MCF 10A (cell line): Measurements from ENCODE around the gene C1QC. TPM values are rescaled to one million over a fixed set of nuclear protein-coding genes. Genes with fewer than 3 reads are reported as not detected.
A peak's percentile ranks its signal among the peaks of the same experiment; 100 is the strongest.

Experiments
- BruUV-seq: library from RNA; stranded (reverse); fragments of 400-500 nt; replicated peaks from 2 replicates; lab custom pipeline; 2021; lab: Mats Ljungman, UMichigan
- CTCF ChIA-PET: fragments of 300-600 bp; sonication (Branson Sonifier 250); formaldehyde crosslinking; extraction: SDS; loops from one replicate; lab custom pipeline; 2021; ENCODE audit warnings: antibody characterized with exemption, inconsistent platforms; lab: Yijun Ruan, JAX
- POLR2A ChIA-PET: fragments of 300-600, 350-650 bp; sonication (Branson Sonifier 250); formaldehyde crosslinking; extraction: SDS; loops from one replicate; lab custom pipeline; 2020; ENCODE audit warnings: antibody characterized with exemption, inconsistent platforms; lab: Yijun Ruan, JAX
- DNase-seq: peaks from one replicate; pipeline ENCODE4 v3.0.0-alpha.2; 2018; ENCODE audit not compliant: unreplicated experiment
- H3K27ac Mint-ChIP-seq: one replicate; pipeline ENCODE4 v1.8.0; 2022; ENCODE audit warnings: mild to moderate bottlenecking, low read depth, mixed read lengths; ENCODE audit not compliant: unreplicated experiment
- H3K27me3 Mint-ChIP-seq: one replicate; pipeline ENCODE4 v1.8.0; 2022; ENCODE audit warnings: mixed read lengths; ENCODE audit not compliant: insufficient read depth, unreplicated experiment
- H3K36me3 Mint-ChIP-seq: one replicate; pipeline ENCODE4 v1.8.0; 2022; ENCODE audit warnings: mild to moderate bottlenecking, moderate library complexity, mixed read lengths; ENCODE audit not compliant: insufficient read depth, unreplicated experiment
- H3K4me1 Mint-ChIP-seq: one replicate; pipeline ENCODE4 v1.8.0; 2022; ENCODE audit warnings: mixed read lengths; ENCODE audit not compliant: insufficient read depth, unreplicated experiment
- H3K4me3 Mint-ChIP-seq: one replicate; pipeline ENCODE4 v1.8.0; 2022; ENCODE audit warnings: mild to moderate bottlenecking, moderate library complexity, mixed read lengths; ENCODE audit not compliant: unreplicated experiment
- H3K9me3 Mint-ChIP-seq: one replicate; pipeline ENCODE4 v1.8.0; 2022; ENCODE audit warnings: mixed read lengths; ENCODE audit not compliant: unreplicated experiment
- CTCF ChIP-seq: fragments of 200-600 bp; IDR thresholded peaks from one replicate; pipeline ENCODE4 v1.8.0; 2022; ENCODE audit warnings: antibody characterized with exemption, mild to moderate bottlenecking; ENCODE audit not compliant: unreplicated experiment
- intact Hi-C: fragments of 100-400 bp; cut with micrococcal nuclease; formaldehyde crosslinking; loops from 2 replicates; pipeline ENCODE4 v1.14.1; 2022
- total RNA-seq: library from RNA; stranded (reverse); gene quantifications from 2 replicates; pipeline ENCODE4 v1.2.3, GENCODE V29; 2022

C1QC gene
- total RNA-seq, 1 experiment from 2014 or later: not detected

- no peak for TF ChIP-seq CTCF
- intact Hi-C loops: no loop called here
- BruUV-seq: no TSS peak
- Mint-ChIP-seq H3K27me3 (peaks cover 28% of the 10 kb centered on the region), H3K9me3 (no peaks in the 10 kb centered on the region), H3K36me3 (no peaks in the 10 kb centered on the region), H3K27ac (no peak overlapping the region), H3K4me1 (peaks cover 6% of the 10 kb centered on the region), H3K4me3 (no peak overlapping the region)
- POLR2A ChIA-PET: no interaction called here
- CTCF ChIA-PET: interaction anchor here (0.5 to 2.6 kb wide), 3 partner anchors 15 to 386 kb away, joined by 4 to 6 read pairs (median 5); no protein-coding TSS in a partner anchor
- DNase-seq: no peak
Observed at GRCh38 chr1:22688466-22688865, 45.0 kb downstream of the C1QC start.

- DNase-seq: peak; percentile 62
- H3K9me3 Mint-ChIP-seq: no peaks in the 10 kb centered on the region
- ChIA-PET CTCF (interaction anchor here (0.6 to 2.6 kb wide), 3 partner anchors 15 to 202 kb away, joined by 4 to 6 read pairs (median 6); no protein-coding TSS in a partner anchor), POLR2A (no interaction called here)
- peaks cover 6% of the 10 kb centered on the region for H3K4me1 Mint-ChIP-seq
- peaks cover 18% of the 10 kb centered on the region for H3K27me3 Mint-ChIP-seq
- no peak overlapping the region for H3K4me3 Mint-ChIP-seq
- intact Hi-C loops: no loop called here
- H3K36me3 Mint-ChIP-seq: no peaks in the 10 kb centered on the region
- BruUV-seq: no TSS peak
- TF ChIP-seq CTCF: no peak
- no peak overlapping the region for H3K27ac Mint-ChIP-seq
Observed at GRCh38 chr1:22689505-22689904, 46.1 kb downstream of the C1QC start.

- intact Hi-C loops: no loop called here
- TF ChIP-seq CTCF: no peak
- Mint-ChIP-seq H3K27me3 (peaks cover under 1% of the 10 kb centered on the region), H3K36me3 (no peaks in the 10 kb centered on the region), H3K4me1 (peaks cover 6% of the 10 kb centered on the region), H3K27ac (no peak overlapping the region), H3K4me3 (no peak overlapping the region), H3K9me3 (no peaks in the 10 kb centered on the region)
- BruUV-seq: no TSS peak
- ChIA-PET CTCF (interaction anchor here (0.6 to 1.6 kb wide), 6 partner anchors 12 to 1323 kb away, joined by 3 to 6 read pairs (median 4); no protein-coding TSS in a partner anchor), POLR2A (no interaction called here)
- DNase-seq: no peak
Observed at GRCh38 chr1:22691031-22691753, 47.8 kb downstream of the C1QC start.

GRCh38 chr1:22694172-22694571 lies 50.7 kb downstream of the C1QC start:
- ChIA-PET CTCF (interaction anchor here (0.6 kb wide), 1 partner anchor 91 kb away, joined by 4 read pairs; no protein-coding TSS in a partner anchor), POLR2A (interaction anchor here (0.7 kb wide), 1 partner anchor 399 kb away, joined by 4 read pairs; no protein-coding TSS in a partner anchor)
- intact Hi-C loops: no loop called here
- H3K27me3 Mint-ChIP-seq: no peaks in the 10 kb centered on the region
- no peak for DNase-seq
- H3K4me1 Mint-ChIP-seq: peaks cover 6% of the 10 kb centered on the region
- no peak for TF ChIP-seq CTCF
- H3K9me3 Mint-ChIP-seq: no peaks in the 10 kb centered on the region
- no peak overlapping the region for H3K27ac Mint-ChIP-seq
- no TSS peak for BruUV-seq
- no peak overlapping the region for H3K4me3 Mint-ChIP-seq
- H3K36me3 Mint-ChIP-seq: no peaks in the 10 kb centered on the region
